Ishikawa (cell line): ENCODE results near the gene CD82.

Experiments
- CEBPB ChIP-seq: IDR thresholded peaks from 2 replicates; pipeline ENCODE4 v1.6.1; 2012
- CREB1 ChIP-seq: IDR thresholded peaks from 2 replicates; pipeline ENCODE4 v1.6.1; 2012; ENCODE audit warnings: low read depth
- EGR1 ChIP-seq: IDR thresholded peaks from 2 replicates; pipeline ENCODE4 v1.6.1; 2012
- EP300 ChIP-seq: IDR thresholded peaks from 2 replicates; pipeline ENCODE4 v1.6.1; 2012; ENCODE audit warnings: borderline replicate concordance
- FOXM1 ChIP-seq: IDR thresholded peaks from 2 replicates; pipeline ENCODE4 v1.6.1; 2012; ENCODE audit warnings: low read depth, borderline replicate concordance
- NFIC ChIP-seq: IDR thresholded peaks from 2 replicates; pipeline ENCODE4 v1.6.1; 2012
- RAD21 ChIP-seq: IDR thresholded peaks from 2 replicates; pipeline ENCODE4 v1.6.1; 2012; ENCODE audit warnings: low read depth
- REST ChIP-seq: IDR thresholded peaks from 2 replicates; pipeline ENCODE4 v1.6.1; 2012; ENCODE audit warnings: low read depth, mild to moderate bottlenecking
- TAF1 ChIP-seq: IDR thresholded peaks from 2 replicates; pipeline ENCODE4 v1.6.1; 2012; ENCODE audit warnings: low read depth, mild to moderate bottlenecking
- TCF12 ChIP-seq: IDR thresholded peaks from 2 replicates; pipeline ENCODE4 v1.6.1; 2012; ENCODE audit warnings: low read depth
- TEAD4 ChIP-seq: IDR thresholded peaks from 2 replicates; pipeline ENCODE4 v1.6.1; 2012
- USF1 ChIP-seq: IDR thresholded peaks from 2 replicates; pipeline ENCODE4 v1.6.1; 2012
- YY1 ChIP-seq: IDR thresholded peaks from 2 replicates; pipeline ENCODE4 v1.6.1; 2012; ENCODE audit warnings: low read depth
- TF ChIP-seq, protein P1 (sequence below): IDR thresholded peaks from 2 replicates; pipeline ENCODE4 v1.6.1; 2012

GRCh38 chr11:44652901-44653644 is 87.6 kb downstream of the CD82 start:
- TF ChIP-seq FOXM1 (no peak), YY1 (no peak), NFIC (no peak), TCF12 (no peak), EP300 (no peak), REST (no peak), CREB1 (no peak), EGR1 (no peak), USF1 (no peak), TAF1 (no peak), TEAD4 (no peak), RAD21 (no peak), CEBPB (no peak)
- TF ChIP-seq, protein P1, sequence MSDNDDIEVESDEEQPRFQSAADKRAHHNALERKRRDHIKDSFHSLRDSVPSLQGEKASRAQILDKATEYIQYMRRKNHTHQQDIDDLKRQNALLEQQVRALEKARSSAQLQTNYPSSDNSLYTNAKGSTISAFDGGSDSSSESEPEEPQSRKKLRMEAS = no peak
